HCT116 (cell line): Measurements from ENCODE around the gene TSPAN15. TPM values are rescaled to one million over a fixed set of nuclear protein-coding genes. Genes with fewer than 3 reads are reported as not detected.

Experiments used
- ATAC-seq: fragments of 200-7000 bp; cut with Tn5 transposase; 2 replicates; pipeline ENCODE4 v1.9.1; 2020; ENCODE audit warnings: mild to moderate bottlenecking, moderate library complexity
- BruUV-seq: library from RNA; stranded (reverse); fragments of 400-500 nt; replicated peaks from 2 replicates; lab custom pipeline; 2021; lab: Mats Ljungman, UMichigan
- CTCF ChIA-PET: fragments of 300-600 bp; sonication (Branson Sonifier 250); formaldehyde crosslinking; loops from one replicate; lab custom pipeline; 2021; ENCODE audit warnings: antibody characterized with exemption; lab: Charles Lee
- POLR2A ChIA-PET: fragments of 300-600, 350-600 bp; sonication (Branson Sonifier 250); formaldehyde crosslinking; loops from one replicate; lab custom pipeline; 2021; ENCODE audit warnings: antibody characterized with exemption; lab: Charles Lee
- RAD21 ChIA-PET, 2 experiments: fragments of 300-600 bp; sonication (Branson Sonifier 250); formaldehyde crosslinking; loops; one replicate each; lab custom pipeline; 2023; ENCODE audit warnings: low total read pairs in 2 of 2; ENCODE audit not compliant: uncharacterized antibody in 2 of 2, unreplicated experiment in 2 of 2, low non-redundant PET in 1 of 2; lab: Charles Lee
- DNase-seq: peaks from one replicate; pipeline ENCODE4 v3.0.0-alpha.2; 2010; ENCODE audit warnings: low read depth, low spot score
- H2AFZ ChIP-seq: fragments of 200-600 bp; shearing (Covaris generic), sonication (generic); 2 replicates; pipeline ENCODE4 v1.6.1; 2017; ENCODE audit warnings: low read depth, mixed run types, mixed read lengths, antibody characterized with exemption, low read length; ENCODE audit not compliant: poor library complexity, severe bottlenecking
- H3K27ac ChIP-seq: 2 replicates; pipeline ENCODE4 v1.5.1; 2012; ENCODE audit warnings: low read depth, low read length
- H3K27me3 ChIP-seq: fragments of 200-600 bp; sonication (generic); 2 replicates; pipeline ENCODE4 v1.6.1; 2016; ENCODE audit warnings: mixed run types, low read length, mixed read lengths; ENCODE audit not compliant: insufficient read depth
- H3K36me3 ChIP-seq, 2 experiments: fragments of 200-500 bp in 1 of 2; fragments of 200-600 bp in 1 of 2; sonication (Bioruptor generic) in 1 of 2; sonication (generic) in 1 of 2; 2 replicates each; pipeline versions ENCODE4 v1.5.1 to v1.6.1; 2014 to 2016; ENCODE audit warnings: low read length in 2 of 2, inconsistent platforms in 1 of 2, mixed read lengths in 1 of 2, mixed run types in 1 of 2; ENCODE audit not compliant: insufficient read depth in 2 of 2, control insufficient read depth in 1 of 2
- H3K4me1 ChIP-seq, 2 experiments: fragments of 200-600 bp in 1 of 2; sonication (generic) in 1 of 2; 2 replicates each; pipeline versions ENCODE4 v1.5.1 to v1.6.1; 2012 to 2017; ENCODE audit warnings: low read length in 2 of 2, inconsistent platforms in 1 of 2, mild to moderate bottlenecking in 1 of 2, mixed read lengths in 1 of 2, mixed run types in 1 of 2, moderate library complexity in 1 of 2; ENCODE audit not compliant: insufficient read depth in 2 of 2, control insufficient read depth in 1 of 2
- H3K4me2 ChIP-seq: fragments of 200-600 bp; sonication (generic); 2 replicates; pipeline ENCODE4 v1.6.1; 2017; ENCODE audit warnings: mixed run types, low read length, mixed read lengths
- H3K4me3 ChIP-seq, 2 experiments: fragments of 200-600 bp in 1 of 2; sonication (generic) in 1 of 2; replicated peaks in 1 of 2; 2 replicates each; pipeline ENCODE4 v1.5.1; 2011 to 2016; ENCODE audit warnings: low read length in 2 of 2, control low read depth in 1 of 2, low read depth in 1 of 2, mild to moderate bottlenecking in 1 of 2, mixed read lengths in 1 of 2, mixed run types in 1 of 2
- H3K79me2 ChIP-seq: fragments of 200-600 bp; sonication (generic); 2 replicates; pipeline ENCODE4 v1.6.1; 2017; ENCODE audit warnings: mild to moderate bottlenecking, mixed run types, low read length, moderate library complexity, mixed read lengths; ENCODE audit not compliant: insufficient read depth
- H3K9ac ChIP-seq: fragments of 200-600 bp; sonication (generic); 2 replicates; pipeline ENCODE4 v1.6.1; 2016; ENCODE audit warnings: low read length, mixed read lengths
- H3K9me2 ChIP-seq: fragments of 200-600 bp; sonication (generic), shearing (Covaris generic); 2 replicates; pipeline ENCODE4 v1.6.1; 2017; ENCODE audit warnings: mixed run types, mild to moderate bottlenecking, moderate library complexity; ENCODE audit not compliant: insufficient read depth
- H3K9me3 ChIP-seq, 2 experiments: fragments of 200-500 bp in 1 of 2; fragments of 200-600 bp in 1 of 2; sonication (Bioruptor generic) in 1 of 2; sonication (generic) in 1 of 2; 2 replicates each; pipeline ENCODE4 v1.6.1; 2014 to 2017; ENCODE audit warnings: low read length in 2 of 2, mixed read lengths in 2 of 2, inconsistent platforms in 1 of 2, low read depth in 1 of 2, mild to moderate bottlenecking in 1 of 2, mixed run types in 1 of 2, moderate library complexity in 1 of 2; ENCODE audit not compliant: control insufficient read depth in 1 of 2, insufficient read depth in 1 of 2
- H4K20me1 ChIP-seq: fragments of 200-600 bp; sonication (generic), shearing (Covaris generic); 2 replicates; pipeline ENCODE4 v1.6.1; 2017; ENCODE audit warnings: mixed run types, mild to moderate bottlenecking, moderate library complexity; ENCODE audit not compliant: insufficient read depth
- CBX3 ChIP-seq: IDR thresholded peaks from 2 replicates; pipeline ENCODE4 v1.6.1; 2012; ENCODE audit warnings: low read depth
- CEBPB ChIP-seq: IDR thresholded peaks from 2 replicates; pipeline ENCODE4 v1.6.1; 2012; ENCODE audit warnings: low read depth
- ELF1 ChIP-seq: IDR thresholded peaks from 2 replicates; pipeline ENCODE4 v1.6.1; 2012; ENCODE audit warnings: low read depth, borderline replicate concordance
- EZH2 ChIP-seq: fragments of 200-600 bp; sonication (generic); IDR thresholded peaks from 2 replicates; pipeline ENCODE4 v1.6.1; 2017; ENCODE audit warnings: antibody characterized with exemption, mixed run types
- EZH2phosphoT487 ChIP-seq: fragments of 200-600 bp; IDR thresholded peaks from 2 replicates; pipeline ENCODE4 v1.6.1; 2018; ENCODE audit warnings: antibody characterized with exemption, borderline replicate concordance
- JUND ChIP-seq: IDR thresholded peaks from 2 replicates; pipeline ENCODE4 v1.6.1; 2012
- POLR2AphosphoS5 ChIP-seq: IDR thresholded peaks from 2 replicates; pipeline ENCODE4 v1.6.1; 2011; ENCODE audit warnings: mild to moderate bottlenecking, low read depth, low read length, moderate library complexity
- RAD21 ChIP-seq: IDR thresholded peaks from 2 replicates; pipeline ENCODE4 v1.6.1; 2012; ENCODE audit warnings: low read depth, mild to moderate bottlenecking
- SIN3A ChIP-seq: IDR thresholded peaks from 2 replicates; pipeline ENCODE4 v1.6.1; 2012; ENCODE audit warnings: low read depth
- SP1 ChIP-seq: IDR thresholded peaks from 2 replicates; pipeline ENCODE4 v1.6.1; 2012; ENCODE audit warnings: low read depth
- YY1 ChIP-seq: IDR thresholded peaks from 2 replicates; pipeline ENCODE4 v1.6.1; 2011; ENCODE audit warnings: low read length, low read depth, moderate library complexity, mild to moderate bottlenecking; ENCODE audit not compliant: insufficient replicate concordance; ENCODE audit errors: extremely low read depth
- ZFX ChIP-seq: fragments of 450-650 bp; IDR thresholded peaks from 2 replicates; pipeline ENCODE4 v1.6.1; 2017
- ZNF274 ChIP-seq: fragments of 200-500 bp; sonication (Bioruptor generic); IDR thresholded peaks from 2 replicates; pipeline ENCODE4 v1.6.1; 2014; ENCODE audit warnings: mild to moderate bottlenecking, low read depth, low read length, inconsistent platforms
- intact Hi-C: fragments of 100-400 bp; cut with micrococcal nuclease; formaldehyde crosslinking; loops from 2 replicates; pipeline ENCODE4 v1.10.0; 2022
- total RNA-seq: library from RNA; stranded (reverse); gene quantifications from one replicate; pipeline ENCODE4 v1.2.1, GENCODE V29; 2021; ENCODE audit not compliant: unreplicated experiment
- TF ChIP-seq, protein P1 (sequence below): IDR thresholded peaks from 2 replicates; pipeline ENCODE4 v1.6.1; 2011; ENCODE audit warnings: mild to moderate bottlenecking, low read length, moderate library complexity; ENCODE audit not compliant: insufficient replicate concordance; ENCODE audit errors: extremely low read depth
- TF ChIP-seq, protein P2 (sequence below), 3 experiments: fragments of 200-600 bp in 1 of 3; sonication (generic) in 1 of 3; IDR thresholded peaks in 2 of 3; conservative IDR thresholded peaks in 1 of 3; 2 replicates each; pipeline ENCODE4 v1.5.1; 2012 to 2017; ENCODE audit warnings: low read depth in 2 of 3, low read length in 2 of 3, antibody characterized with exemption in 1 of 3, borderline replicate concordance in 1 of 3, control low read depth in 1 of 3, mild to moderate bottlenecking in 1 of 3, mixed read lengths in 1 of 3, mixed run types in 1 of 3, moderate library complexity in 1 of 3; ENCODE audit not compliant: insufficient read depth in 1 of 3
- TF ChIP-seq, protein P3 (sequence below): IDR thresholded peaks from 2 replicates; pipeline ENCODE4 v1.6.1; 2012
- TF ChIP-seq, protein P4 (sequence below): IDR thresholded peaks from 2 replicates; pipeline ENCODE4 v1.6.1; 2012; ENCODE audit warnings: low read depth

TSPAN15 gene
- total RNA-seq, 1 experiment from 2014 or later = 16.0 TPM

DNA sequence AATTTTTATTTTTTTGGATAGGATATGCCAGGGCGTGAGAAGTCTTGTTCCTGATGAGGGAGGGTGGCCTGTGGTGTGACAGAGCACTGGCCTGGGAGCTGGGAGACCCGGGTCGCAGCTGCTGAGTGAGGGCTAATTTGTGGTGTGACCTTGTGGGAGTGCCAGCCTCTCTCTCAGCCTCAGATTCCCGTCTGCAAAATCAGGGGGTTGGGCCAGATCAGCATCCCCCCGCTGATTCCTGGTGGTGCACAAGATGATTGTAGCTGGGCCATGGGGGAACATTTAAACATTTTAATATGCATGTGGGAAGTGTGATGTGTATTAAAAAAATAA is 14.9 kb downstream of the TSPAN15 start:
- Histone ChIP-seq H3K9me2 (no peaks in the 10 kb centered on the region), H3K9me3 (no peaks in the 10 kb centered on the region), H3K4me2 (no peak overlapping the region), H3K36me3 (no peaks in the 10 kb centered on the region), H3K27me3 (no peaks in the 10 kb centered on the region), H4K20me1 (no peaks in the 10 kb centered on the region), H3K27ac (no peak overlapping the region), H3K9ac (no peak overlapping the region), H3K4me3 (no peak overlapping the region), H2AFZ (no peak overlapping the region), H3K4me1 (peaks cover 8 to 23% of the 10 kb centered on the region in 2 experiments), H3K79me2 (no peaks in the 10 kb centered on the region)
- ChIA-PET CTCF (no interaction called here), RAD21 (no interaction called here), POLR2A (no interaction called here)
- intact Hi-C loops = no loop called here
- DNase-seq (no peak), ATAC-seq (no peak)
- TF ChIP-seq ZNF274 = no peak
- TF ChIP-seq, protein P1, sequence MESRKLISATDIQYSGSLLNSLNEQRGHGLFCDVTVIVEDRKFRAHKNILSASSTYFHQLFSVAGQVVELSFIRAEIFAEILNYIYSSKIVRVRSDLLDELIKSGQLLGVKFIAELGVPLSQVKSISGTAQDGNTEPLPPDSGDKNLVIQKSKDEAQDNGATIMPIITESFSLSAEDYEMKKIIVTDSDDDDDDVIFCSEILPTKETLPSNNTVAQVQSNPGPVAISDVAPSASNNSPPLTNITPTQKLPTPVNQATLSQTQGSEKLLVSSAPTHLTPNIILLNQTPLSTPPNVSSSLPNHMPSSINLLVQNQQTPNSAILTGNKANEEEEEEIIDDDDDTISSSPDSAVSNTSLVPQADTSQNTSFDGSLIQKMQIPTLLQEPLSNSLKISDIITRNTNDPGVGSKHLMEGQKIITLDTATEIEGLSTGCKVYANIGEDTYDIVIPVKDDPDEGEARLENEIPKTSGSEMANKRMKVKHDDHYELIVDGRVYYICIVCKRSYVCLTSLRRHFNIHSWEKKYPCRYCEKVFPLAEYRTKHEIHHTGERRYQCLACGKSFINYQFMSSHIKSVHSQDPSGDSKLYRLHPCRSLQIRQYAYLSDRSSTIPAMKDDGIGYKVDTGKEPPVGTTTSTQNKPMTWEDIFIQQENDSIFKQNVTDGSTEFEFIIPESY = no peak
- no peak for TF ChIP-seq SIN3A
- TF ChIP-seq JUND = no peak
- no peak for TF ChIP-seq EZH2phosphoT487
- no peak for TF ChIP-seq POLR2AphosphoS5
- TF ChIP-seq CBX3 = no peak
- TF ChIP-seq, protein P2, sequence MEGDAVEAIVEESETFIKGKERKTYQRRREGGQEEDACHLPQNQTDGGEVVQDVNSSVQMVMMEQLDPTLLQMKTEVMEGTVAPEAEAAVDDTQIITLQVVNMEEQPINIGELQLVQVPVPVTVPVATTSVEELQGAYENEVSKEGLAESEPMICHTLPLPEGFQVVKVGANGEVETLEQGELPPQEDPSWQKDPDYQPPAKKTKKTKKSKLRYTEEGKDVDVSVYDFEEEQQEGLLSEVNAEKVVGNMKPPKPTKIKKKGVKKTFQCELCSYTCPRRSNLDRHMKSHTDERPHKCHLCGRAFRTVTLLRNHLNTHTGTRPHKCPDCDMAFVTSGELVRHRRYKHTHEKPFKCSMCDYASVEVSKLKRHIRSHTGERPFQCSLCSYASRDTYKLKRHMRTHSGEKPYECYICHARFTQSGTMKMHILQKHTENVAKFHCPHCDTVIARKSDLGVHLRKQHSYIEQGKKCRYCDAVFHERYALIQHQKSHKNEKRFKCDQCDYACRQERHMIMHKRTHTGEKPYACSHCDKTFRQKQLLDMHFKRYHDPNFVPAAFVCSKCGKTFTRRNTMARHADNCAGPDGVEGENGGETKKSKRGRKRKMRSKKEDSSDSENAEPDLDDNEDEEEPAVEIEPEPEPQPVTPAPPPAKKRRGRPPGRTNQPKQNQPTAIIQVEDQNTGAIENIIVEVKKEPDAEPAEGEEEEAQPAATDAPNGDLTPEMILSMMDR (IDR thresholded peaks at IDR 0.05 in 2 of 3, conservative IDR thresholded peaks at IDR 0.05 in 1 of 3; ENCODE audit: borderline replicate concordance in 1 of 3, insufficient read depth in 1 of 3, low read depth in 2 of 3, low read length in 2 of 3) = no peak
- TF ChIP-seq ELF1 = no peak
- no peak for TF ChIP-seq SP1
- TF ChIP-seq, protein P3, sequence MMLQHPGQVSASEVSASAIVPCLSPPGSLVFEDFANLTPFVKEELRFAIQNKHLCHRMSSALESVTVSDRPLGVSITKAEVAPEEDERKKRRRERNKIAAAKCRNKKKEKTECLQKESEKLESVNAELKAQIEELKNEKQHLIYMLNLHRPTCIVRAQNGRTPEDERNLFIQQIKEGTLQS = no peak
- TF ChIP-seq, protein P4, sequence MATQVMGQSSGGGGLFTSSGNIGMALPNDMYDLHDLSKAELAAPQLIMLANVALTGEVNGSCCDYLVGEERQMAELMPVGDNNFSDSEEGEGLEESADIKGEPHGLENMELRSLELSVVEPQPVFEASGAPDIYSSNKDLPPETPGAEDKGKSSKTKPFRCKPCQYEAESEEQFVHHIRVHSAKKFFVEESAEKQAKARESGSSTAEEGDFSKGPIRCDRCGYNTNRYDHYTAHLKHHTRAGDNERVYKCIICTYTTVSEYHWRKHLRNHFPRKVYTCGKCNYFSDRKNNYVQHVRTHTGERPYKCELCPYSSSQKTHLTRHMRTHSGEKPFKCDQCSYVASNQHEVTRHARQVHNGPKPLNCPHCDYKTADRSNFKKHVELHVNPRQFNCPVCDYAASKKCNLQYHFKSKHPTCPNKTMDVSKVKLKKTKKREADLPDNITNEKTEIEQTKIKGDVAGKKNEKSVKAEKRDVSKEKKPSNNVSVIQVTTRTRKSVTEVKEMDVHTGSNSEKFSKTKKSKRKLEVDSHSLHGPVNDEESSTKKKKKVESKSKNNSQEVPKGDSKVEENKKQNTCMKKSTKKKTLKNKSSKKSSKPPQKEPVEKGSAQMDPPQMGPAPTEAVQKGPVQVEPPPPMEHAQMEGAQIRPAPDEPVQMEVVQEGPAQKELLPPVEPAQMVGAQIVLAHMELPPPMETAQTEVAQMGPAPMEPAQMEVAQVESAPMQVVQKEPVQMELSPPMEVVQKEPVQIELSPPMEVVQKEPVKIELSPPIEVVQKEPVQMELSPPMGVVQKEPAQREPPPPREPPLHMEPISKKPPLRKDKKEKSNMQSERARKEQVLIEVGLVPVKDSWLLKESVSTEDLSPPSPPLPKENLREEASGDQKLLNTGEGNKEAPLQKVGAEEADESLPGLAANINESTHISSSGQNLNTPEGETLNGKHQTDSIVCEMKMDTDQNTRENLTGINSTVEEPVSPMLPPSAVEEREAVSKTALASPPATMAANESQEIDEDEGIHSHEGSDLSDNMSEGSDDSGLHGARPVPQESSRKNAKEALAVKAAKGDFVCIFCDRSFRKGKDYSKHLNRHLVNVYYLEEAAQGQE = no peak
- no peak for TF ChIP-seq ZFX
- TF ChIP-seq YY1 = no peak
- no peak for TF ChIP-seq CEBPB
- no peak for TF ChIP-seq EZH2
- no peak for TF ChIP-seq RAD21
- no TSS peak for BruUV-seq
